Effector CD4-positive, alpha-beta T cell (primary cell): ENCODE measurements around the gene EMILIN3.
A peak's percentile ranks its signal among the peaks of the same experiment; 100 is the strongest.

Source experiments
- DNase-seq: peaks from one replicate; pipeline ENCODE4 v3.0.0-alpha.2; 2020

The EMILIN3 gene

DNA sequence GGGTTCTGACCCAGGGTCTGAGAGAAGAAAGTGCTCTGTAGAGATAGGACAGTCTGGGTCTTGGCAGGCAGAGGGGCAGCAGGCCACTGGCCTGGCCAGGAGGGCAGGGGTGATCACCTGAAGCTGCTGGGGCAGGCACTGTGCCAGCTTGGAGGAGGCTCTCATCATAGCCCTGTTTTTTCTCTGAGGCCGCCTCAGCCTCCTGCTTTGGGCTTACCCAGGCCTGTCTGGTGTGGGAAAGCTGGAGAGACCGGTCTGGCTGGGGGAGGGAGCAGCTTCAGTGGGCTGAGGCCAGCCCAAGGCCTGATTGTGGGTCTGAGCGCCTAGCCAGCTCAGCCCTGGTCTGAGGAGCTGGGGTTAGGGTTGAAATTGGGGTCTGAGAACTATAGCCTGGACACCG lies 22.1 kb downstream of the EMILIN3 start:
- DNase-seq, result no peak

DNA sequence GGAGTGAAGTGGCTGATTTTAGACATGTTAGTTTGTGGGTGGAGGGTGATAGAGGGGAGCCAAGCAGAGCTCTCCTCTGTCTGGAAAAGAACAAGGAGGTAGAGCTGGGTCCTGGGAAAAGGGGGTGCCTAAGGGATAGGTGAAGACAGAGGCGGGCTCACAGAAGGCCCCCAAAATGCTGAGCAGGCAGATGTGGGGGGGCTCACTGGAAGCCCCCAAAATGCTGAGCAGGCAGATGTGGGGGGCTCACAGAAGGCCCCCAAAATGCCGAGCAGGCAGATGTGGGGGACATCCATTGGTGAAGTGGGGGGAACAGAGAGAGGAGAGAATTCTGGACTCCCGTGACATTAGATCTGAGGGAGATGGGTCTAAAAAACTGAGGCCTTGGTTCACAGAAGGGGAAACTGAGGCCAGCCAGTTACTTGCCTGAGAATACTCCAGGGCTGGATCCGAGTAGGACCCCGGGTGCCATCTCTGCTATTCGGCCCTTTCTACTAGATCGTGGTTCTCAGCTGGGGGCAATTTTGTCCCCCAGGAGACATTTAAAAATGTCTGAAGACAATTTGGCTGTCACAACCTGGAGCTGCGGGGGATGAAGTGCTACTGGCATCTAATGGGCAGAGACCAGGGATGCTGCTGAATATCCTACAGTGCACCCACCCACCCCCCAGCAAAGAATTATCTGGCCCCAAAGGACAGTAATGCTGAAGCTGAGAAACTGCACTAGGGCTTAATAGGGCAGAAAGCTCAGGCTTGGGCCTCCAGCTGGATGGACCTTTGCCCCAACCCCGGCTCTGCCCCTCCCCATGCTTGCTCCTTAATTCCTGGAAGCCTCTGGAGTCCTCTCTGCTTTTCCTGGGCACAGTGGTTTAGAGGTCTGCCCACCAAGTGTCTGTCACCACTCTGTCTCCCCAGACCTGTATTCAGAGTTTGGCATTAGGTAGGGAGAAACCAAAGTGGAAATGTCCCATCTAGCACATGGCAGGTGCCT lies 23.8 kb downstream of the EMILIN3 start:
- DNase-seq, result no peak

DNA sequence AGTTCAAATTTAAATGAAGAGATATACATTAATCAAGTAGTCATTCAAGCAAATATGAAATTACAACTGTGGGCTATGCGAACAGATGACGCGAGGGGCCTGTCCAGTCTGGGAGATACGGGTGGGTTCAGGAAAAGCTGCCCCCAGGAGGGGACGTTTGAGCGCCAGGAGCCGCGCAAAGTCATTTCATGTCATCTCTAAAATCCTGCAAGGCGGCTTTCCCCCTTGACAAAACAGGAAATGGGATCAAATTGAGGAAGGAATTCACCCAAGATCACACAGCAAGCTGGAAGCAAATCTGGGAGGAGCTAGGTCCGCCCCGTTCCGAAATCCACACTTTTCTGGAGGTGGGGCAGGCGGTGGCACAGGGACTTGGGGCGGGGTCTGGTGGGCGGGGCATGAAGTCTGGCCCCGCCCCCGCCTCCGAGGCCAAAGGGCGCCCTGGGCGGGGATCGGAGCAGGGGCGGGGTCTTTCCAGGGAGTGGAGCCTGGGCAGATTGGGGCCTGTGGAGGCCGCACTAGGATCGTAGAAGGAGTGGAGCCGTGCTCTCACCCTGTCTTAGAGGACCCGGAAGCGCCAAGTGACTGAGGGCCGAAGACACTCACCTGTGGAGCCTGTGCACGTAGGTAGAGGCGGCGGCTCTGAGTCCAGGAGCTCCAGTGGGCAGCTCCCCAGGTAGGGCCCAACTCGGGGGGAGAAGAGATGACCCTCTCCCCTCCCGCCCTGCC lies 26.1 kb downstream of the EMILIN3 start, which contains the start of gene LPIN3:
LPIN3 (plus strand) TSS at position 495 of the 729 bp plus-strand sequence. CDS start 4,983 bp downstream, outside the sequence.
- DNase-seq, result peak; percentile 20

DNA sequence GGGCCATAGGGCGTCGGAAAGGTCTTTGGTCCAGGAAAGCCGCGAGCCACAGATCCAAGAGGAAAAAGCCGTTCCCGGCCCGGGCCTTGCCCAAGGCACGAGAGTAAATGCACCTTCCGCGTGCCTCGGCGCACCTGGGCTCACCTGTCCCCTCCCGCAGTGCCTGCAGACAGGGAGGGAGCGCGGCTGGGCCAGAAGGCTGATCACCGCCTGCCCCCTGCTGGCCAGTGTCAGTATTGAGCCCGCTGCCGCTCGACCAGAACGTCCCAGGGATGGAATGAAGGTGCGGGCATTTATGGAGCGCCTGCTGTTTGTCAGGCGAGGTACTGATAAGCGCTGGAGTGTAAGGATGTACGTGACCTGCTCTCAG lies 26.7 kb downstream of the EMILIN3 start:
- DNase-seq, result peak; percentile 82

DNA sequence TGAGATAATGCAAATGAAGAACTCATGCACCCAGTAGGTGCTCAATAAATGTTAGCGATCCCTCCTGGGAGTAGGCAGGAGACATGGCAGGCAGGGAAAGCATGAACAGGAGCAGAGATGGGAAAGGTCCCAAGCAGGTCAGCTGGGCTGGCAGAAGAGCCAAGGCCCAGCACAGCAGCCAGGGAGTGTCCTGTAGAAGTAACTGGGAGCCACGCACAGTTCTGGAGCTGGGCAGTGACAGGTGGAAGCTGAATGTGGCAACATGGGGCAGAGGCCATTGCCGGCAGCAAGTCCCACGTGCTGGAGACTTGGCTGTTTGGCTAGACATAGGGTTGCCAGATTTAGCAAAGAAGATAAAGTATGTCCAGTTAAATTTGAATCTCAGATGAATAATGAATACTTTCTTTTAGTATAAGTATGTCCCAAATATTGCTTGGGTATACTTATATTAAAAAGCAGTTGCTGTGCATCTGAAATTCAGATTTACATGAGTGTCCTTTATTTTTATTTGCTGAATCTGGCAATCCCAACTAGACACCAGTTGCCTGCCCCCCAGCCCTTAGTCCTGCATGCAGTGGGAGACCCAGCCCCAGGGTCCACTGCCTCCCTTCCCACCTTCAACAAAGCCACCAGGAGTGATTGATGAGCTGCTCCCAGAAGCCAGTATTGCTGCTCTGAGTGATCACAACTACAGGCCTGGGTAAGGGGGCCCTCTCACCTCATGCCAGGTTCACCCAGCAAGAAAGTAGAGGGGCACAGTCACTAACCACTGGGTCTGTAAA lies 29.7 kb downstream of the EMILIN3 start:
- no peak for DNase-seq

DNA sequence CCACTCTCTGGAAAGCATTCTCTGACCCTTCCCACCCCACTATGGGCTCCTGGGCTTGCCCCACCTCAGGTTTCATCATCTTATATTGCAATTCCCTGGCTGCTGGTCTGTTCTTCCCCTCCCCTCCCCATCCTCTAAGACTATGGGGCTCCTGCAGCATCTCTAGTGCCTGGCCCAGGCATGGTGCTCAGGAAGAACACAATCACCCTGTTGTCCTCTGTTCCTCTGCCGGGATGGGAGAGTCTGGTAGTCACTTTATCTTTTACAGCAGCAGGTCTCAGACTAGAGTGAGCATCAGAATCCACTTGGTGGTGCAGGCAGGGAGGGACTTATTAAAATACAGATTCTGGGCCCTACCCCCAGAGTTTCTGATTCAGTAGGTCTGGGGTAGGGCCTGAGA lies 31.0 kb downstream of the EMILIN3 start:
- no peak for DNase-seq

DNA sequence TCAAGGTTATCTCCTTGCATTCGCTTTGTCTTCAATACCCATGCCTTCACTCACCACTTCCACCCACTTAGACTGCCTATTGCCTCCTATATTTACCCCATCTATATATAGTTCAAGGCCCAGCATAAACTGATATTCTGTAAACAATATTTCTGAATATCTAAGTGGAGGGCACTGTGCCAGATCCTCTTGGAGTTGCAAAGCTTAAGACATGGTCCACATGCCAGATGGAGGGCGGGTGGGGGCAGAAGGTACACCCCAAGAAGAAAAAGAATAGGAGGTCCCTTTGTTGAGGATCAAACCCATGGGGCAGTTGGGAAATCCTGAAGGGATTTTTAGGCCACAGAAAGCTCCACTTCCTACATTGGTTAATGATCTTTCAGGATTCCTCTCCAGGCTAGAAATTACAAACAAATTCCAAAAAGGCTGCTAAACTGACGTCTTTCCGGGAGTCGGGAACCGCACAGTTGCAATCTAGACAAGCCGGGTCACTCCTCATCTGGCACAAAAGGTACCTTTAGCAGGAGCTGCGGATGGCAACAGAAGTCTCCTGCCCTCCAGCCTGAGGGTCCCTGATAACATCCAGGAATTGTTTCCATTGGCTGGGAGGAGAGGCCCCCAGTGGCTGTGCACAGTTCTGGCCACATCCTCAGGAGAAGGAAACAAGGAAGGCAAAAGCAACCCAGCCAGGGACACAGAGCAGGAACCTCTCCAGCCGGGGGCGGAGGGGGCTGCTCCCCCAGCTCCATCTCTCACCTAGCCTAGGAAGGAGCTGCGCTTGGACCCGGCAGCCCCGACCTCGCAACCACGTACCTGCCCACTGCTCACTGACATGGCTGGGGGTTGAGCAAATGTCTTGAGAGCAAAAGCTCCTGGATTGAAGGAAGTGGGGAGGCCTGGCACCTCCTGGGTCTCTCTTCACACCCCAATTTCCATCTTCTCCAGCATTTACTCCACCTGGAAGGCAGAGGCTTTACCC lies 31.9 kb downstream of the EMILIN3 start:
- no peak for DNase-seq

DNA sequence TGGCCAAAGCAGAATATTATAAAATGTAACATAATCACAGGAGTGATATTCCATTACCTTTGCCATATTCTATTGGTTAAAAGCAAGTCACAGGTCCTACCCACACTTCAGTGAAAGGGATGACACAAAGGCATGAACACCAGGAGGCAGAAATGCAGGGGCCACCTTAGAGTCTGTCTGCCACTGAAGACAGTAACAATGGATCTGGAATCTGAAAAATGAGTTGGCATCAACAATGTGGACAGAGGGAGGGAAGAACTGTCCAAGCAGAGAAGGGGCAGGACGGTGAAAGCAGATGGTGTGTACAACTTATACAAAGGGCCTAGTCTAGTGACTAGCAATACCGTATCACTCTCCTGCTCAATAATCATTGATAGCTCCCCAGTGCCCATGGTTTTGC lies 32.6 kb downstream of the EMILIN3 start:
- no peak for DNase-seq

DNA sequence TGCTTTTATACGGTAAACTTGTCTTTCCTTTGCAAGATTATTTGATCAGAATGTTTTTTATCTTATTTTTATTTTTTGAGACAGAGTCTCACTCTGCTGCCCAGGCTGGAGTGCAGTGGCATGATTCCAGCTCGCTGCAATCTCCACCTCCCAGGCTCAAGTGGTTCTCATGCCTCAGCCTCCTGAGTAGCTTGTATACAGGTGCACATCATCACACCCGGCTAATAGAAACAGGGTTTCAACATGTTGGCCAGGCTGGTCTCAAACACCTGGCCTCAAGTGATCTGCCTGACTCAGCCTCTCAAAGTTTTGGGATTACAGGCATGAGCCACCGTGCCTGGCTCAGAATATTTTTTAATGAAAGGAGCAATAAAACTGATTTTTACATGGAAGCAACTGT lies 34.9 kb downstream of the EMILIN3 start:
- no peak for DNase-seq

DNA sequence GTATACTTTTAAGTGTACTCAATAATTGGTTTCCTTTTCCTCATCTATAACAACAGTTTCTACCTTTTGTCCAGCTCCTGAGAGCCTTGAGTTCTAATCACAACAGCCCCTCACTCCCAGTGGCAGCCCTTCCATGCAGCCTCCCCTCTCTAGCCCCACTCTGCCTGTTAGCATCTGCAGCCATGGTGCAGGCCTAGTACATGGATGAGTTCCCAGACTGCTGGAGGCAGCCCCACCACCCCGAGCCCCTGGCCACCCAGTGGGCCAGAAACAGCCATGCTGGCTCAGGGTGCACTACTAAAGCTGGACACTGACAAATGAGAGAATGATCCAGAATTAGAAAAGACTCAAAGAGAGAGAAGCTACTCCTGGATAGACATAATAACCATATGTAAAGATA lies 35.7 kb downstream of the EMILIN3 start:
- no peak for DNase-seq

DNA sequence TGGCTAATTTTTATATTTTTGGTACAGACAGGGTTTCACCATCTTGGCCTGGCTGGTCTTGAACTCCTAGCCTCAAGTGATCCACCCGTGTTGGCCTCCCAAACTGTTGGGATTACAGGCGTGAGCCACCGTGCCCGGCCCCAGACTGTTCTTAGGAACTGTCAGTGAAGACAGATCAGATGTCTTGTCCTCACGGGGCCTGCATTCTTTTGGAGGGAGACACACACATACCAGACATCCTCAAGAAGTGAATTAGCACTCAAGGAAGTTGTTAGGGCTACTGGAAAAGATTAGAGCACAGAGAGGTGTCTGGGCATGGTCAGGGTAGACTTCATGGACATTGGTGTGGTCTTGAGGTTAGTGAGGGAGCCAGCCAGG lies 36.3 kb downstream of the EMILIN3 start:
- DNase-seq, result no peak

DNA sequence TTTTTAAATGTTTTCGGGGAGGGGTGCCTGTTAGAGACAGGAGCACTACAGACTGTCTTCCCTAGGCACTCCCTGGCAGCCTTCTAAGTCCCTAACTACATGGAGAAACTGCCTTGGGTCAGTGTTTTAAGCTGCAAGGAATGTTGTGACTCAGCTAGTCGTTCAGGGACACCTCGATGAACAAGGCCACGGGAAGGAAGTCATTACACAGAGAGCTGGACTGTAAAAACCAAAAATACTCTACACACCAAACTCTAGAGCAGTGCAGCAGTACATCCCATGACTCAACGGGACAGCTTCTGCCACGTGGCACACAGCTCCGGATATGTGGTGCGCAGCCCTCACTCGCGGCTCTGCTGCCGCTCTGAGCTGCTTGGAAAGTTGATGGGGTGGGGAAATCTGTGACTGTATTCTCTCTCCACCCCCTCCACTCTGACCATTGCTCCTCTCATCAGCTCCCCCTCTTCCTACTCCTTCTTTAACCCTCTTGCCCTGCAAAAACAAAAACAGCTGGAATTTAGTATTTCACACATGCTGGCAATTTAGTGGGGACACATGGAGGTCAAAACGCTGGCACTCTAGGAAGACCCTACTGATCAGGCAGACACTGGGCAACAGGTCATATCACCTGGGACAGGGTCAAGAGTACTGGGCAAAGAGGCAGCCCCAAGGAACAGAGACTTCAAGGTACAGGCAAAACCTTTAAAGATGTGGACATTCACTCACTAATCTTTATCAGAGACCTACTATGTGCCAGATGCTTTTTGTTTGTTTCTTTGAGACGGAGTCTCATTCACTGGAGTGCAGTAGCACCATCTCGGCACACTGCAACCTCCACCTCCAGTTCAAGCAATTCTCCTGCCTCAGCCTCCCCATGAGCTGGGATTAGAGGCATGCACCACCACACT lies 36.9 kb downstream of the EMILIN3 start:
- DNase-seq, result peak; percentile 22

DNA sequence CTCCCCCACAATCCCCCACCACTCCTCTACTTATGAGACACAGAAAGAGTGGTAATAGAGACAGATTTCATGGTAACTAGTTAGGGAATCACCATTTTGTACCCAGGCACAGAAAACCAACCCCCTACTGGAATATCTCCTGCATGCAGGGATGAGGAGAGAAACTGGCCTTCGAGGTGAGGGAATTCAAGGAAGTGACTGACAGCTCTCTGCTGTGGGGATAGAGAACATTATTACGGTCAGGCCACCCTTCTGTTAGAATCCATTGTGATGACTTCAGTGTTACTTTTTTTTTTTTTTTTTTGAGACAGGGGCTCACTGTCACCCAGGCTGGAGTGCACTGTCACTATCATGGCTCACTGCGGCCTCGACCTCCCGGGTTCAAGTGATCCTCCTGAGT lies 39.4 kb downstream of the EMILIN3 start:
- DNase-seq, result no peak

DNA sequence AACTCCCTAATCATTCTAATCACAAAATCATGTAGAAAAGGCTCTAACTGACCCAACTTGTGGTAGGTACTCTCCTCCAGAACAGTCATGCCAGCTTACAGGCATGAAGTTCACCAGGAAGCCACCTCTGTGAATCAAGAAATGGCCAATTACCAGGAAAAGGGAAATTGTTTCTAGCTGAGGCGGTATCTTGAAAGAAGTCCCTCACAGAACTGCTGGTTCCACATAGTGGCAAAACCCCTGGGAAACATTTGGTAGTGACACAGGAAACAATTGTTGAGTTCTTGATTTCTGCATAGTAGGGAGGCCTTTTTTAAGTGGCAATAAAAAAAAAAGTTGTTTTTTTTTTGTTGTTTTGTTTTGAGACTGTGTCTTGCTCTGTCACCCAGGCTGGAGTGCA lies 45.6 kb downstream of the EMILIN3 start:
- DNase-seq, result no peak

DNA sequence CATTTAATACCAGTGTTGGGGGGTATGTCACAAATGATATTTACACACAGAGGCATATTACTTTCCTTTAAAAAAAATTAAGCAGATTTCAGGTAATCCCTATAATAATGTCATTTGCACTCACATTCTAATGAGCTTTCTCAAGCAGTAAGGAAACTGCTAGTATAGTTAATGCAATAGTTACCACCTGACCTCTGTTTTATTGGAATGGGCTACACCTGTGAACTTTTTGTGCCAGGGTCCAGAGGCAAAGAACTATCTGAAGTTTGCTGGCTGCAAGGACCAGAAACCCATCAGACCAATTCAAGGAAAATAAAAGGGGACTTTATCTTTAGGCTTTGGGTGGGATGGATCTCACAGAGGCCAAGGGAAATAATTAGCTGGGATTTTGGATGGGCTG lies 46.2 kb downstream of the EMILIN3 start:
- DNase-seq, result no peak

DNA sequence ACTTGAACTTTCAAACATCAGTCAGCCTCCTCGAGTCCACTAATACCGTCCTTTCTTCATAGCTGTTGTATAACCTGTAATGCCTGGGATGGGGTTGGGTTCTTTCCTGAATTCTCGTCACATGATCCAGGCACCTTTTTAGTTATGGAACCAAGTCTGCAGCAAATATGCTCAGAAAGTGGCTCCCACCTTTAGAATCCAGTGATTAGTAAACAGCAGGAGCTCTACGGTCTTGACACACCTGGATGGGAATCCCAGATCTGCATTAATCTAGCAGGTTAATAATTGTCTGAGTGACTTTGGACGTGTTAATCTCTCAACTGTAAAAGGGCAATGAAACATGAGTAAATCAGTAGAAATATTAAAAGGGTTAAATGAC lies 48.4 kb downstream of the EMILIN3 start:
- no peak for DNase-seq

DNA sequence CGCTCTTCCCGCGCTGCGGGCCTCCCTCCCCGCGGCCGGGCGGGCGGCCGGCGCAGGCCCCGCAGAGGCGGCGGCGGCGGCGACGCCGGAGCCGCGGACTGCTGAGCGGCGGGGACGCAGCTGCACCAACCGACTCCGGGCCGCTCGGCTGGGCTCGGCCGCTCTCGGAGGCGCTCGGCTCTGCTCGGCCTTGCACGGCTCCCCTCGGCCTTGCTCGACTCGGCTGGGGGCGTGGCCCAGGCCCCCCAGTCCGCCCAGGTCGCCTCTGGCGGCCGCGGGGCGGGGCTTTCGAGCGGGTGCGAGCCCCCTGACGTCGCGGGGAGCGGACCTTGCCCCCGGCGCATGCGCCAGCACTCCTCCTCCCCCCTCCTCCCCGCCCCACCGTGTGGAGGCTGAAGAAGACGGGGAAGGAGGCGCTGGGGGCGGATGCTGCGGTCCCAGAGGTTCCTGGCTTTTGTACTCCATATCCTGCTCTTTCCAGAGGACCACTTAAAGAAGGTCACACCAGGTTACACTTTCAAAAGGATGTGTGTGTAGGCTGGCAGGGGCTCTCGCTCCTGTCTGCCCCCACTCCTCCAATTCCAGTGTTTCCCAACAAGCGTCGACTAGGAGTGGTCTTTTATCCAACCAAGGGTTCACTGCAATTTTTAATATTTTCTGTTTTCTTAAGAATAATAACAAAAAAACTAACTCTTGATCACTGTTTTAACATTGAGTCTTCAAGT lies 48.9 kb downstream of the EMILIN3 start, which contains the start of gene ZHX3:
ZHX3 (minus strand) TSS at position 186 of the 725 bp plus-strand sequence. CDS start 112,815 bp downstream, outside the sequence.
- peak; percentile 90 for DNase-seq

DNA sequence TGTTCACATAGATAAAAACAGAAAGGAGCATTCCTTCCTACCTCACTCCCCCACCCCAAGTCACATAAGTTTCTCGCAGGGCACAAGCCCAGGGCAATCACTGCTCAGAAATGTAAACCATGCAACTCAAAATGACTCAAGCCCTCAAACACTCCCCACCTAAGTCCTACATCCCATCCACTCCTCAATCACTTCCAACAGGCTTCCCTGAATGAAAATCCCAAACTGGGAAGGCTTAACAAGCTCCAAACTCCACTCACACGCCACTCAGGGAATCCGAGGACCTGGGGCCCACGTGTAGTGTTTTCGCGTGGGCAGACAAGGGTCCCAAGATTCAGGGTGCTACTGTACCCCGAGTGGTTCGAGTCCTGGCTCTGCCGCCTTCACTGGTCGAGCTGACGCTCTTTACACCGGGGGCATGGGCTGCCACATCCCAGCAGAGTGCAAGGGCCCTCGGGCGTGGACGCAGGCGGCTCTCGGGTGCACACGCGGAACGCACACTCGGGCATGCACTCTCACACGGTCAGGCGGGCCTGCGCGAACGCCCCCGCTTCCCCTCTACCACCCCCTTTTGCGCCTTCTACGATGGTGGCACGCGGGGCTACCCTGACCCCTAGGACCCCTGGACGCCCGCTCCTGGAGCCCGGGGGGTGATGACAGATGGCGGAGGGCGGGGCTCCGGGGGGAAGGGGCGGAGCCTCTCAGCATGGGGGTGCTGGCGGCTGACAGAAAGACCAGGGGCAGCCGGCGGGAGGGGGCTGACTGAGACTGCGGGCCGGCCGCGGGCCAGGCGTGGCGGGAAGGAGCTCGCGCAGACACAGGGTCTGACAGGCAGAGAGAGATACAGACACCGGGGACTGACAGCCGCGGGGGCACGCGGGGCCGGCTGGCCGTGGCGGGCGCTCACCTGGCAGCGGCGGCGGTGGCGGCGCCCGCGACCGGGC lies 49.7 kb downstream of the EMILIN3 start:
- DNase-seq, result peak; percentile 65

DNA sequence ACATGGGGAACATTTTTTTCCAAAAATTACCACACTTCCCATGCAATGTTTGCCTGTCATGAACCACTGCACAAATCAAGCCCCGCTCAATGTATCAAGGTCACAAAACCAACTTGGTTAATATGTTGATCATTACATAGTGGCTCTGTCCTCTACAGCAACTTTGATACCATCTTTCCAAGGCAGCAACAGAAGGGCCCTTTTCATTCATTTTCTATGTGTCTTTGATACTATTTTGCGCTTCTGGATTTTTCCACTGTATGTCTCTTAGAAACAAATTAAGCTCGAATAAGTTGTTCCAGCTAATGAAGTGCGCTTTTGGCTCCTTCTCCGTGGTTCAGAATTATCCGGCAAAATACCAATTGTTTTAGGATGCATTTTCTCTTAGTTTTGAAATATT lies 50.6 kb downstream of the EMILIN3 start:
- no peak for DNase-seq
